GM19452 (cell line): ENCODE results near the gene FBXL17.

Source experiments
- ATAC-seq: cut with Tn5 transposase; IDR thresholded peaks from one replicate; pipeline ENCODE4 v1.9.1; 2021; ENCODE audit not compliant: unreplicated experiment

The FBXL17 gene

GRCh38 chr5:107929080-107929479 lies 452.8 kb downstream of the FBXL17 start:
- ATAC-seq = no peak

- ATAC-seq = no peak
Observed at GRCh38 chr5:107926121-107926520, 455.8 kb downstream of the FBXL17 start.

- no peak for ATAC-seq
Observed at GRCh38 chr5:107925200-107925599, 456.7 kb downstream of the FBXL17 start.

GRCh38 chr5:107919969-107920368 lies 461.9 kb downstream of the FBXL17 start:
- no peak for ATAC-seq

- no peak for ATAC-seq
Observed at GRCh38 chr5:107919361-107919760, 462.5 kb downstream of the FBXL17 start.

- no peak for ATAC-seq
Observed at GRCh38 chr5:107917983-107918382, 463.9 kb downstream of the FBXL17 start.

- no peak for ATAC-seq
Observed at GRCh38 chr5:107916731-107917725, 464.9 kb downstream of the FBXL17 start.

GRCh38 chr5:107915176-107915812 lies 466.6 kb downstream of the FBXL17 start:
- ATAC-seq = no peak

- no peak for ATAC-seq
Observed at GRCh38 chr5:107913494-107913893, 468.4 kb downstream of the FBXL17 start.

- no peak for ATAC-seq
Observed at GRCh38 chr5:107900721-107901120, 481.2 kb downstream of the FBXL17 start.

- no peak for ATAC-seq
Observed at GRCh38 chr5:107894361-107894760, 487.5 kb downstream of the FBXL17 start.

GRCh38 chr5:107893642-107894041 lies 488.3 kb downstream of the FBXL17 start:
- no peak for ATAC-seq

- ATAC-seq = no peak
Observed at GRCh38 chr5:107889387-107889786, 492.5 kb downstream of the FBXL17 start.

- ATAC-seq = no peak
Observed at GRCh38 chr5:107888541-107888940, 493.4 kb downstream of the FBXL17 start.

GRCh38 chr5:107887166-107887943 lies 494.5 kb downstream of the FBXL17 start:
- ATAC-seq = no peak

GRCh38 chr5:107885601-107886000 lies 496.3 kb downstream of the FBXL17 start:
- no peak for ATAC-seq

GRCh38 chr5:107884871-107885270 lies 497.0 kb downstream of the FBXL17 start:
- no peak for ATAC-seq

GRCh38 chr5:107878661-107879060 lies 503.2 kb downstream of the FBXL17 start:
- ATAC-seq = no peak

GRCh38 chr5:107876906-107877305 lies 505.0 kb downstream of the FBXL17 start:
- ATAC-seq = no peak

- no peak for ATAC-seq
Observed at GRCh38 chr5:107876261-107876660, 505.6 kb downstream of the FBXL17 start.

- ATAC-seq = no peak
Observed at GRCh38 chr5:107875833-107876232, 506.1 kb downstream of the FBXL17 start.
